ENCODE data around the gene GCN1.

GCN1 gene

GRCh38 chr12:120139958-120140357 lies 54.6 kb downstream of the GCN1 start:
- TF ChIP-seq CTCF (IDR thresholded peaks at IDR 0.05; ENCODE audit: insufficient read depth, low read length, missing control alignments), result no peak
- no peak overlapping the region for H3K4me3 ChIP-seq (ENCODE audit: low read depth, low read length)
- DNase-seq (ENCODE audit: low read depth, low spot score), result no peak
- CTCF ChIA-PET, result interaction anchor here (1.1 kb wide), 1 partner anchor 12 kb away, joined by 4 read pairs; no protein-coding TSS in a partner anchor
- POLR2A ChIA-PET, result no interaction called here

- POLR2A ChIA-PET, result no interaction called here
Observed at GRCh38 chr12:120138366-120138765, 56.1 kb downstream of the GCN1 start.

DNA sequence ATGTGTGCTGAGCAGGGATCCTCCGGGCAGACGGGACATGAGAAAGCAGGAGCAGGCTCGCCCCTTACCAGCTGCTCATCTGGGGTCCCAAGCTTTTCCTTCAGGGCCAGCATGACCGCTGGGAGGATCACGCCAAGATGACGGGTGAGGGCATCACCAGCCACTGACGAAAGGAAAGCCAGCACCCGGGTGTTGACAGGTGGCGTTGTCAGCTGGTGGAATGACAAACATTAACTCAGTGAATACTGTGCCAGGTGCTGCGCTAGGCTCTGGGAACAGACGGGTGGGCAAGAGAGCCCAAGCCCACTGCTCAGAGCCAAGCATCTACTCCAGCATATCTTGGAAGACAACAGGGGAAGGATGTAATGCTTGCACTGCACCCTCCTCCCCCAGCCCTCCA lies 56.7 kb downstream of the GCN1 start:
- DNase-seq (ENCODE audit: low read depth, low spot score), result no peak
- POLR2A ChIA-PET, result no interaction called here
- no peak for TF ChIP-seq CTCF (IDR thresholded peaks at IDR 0.05; ENCODE audit: insufficient read depth, low read length, missing control alignments)
- CTCF ChIA-PET, result no interaction called here
- no peak overlapping the region for H3K4me3 ChIP-seq (ENCODE audit: low read depth, low read length)

More at GRCh38 chr12:120138366-120138765, 56.1 kb downstream of the GCN1 start:
- DNase-seq (ENCODE audit: low read depth, low spot score), result no peak
- no peak for TF ChIP-seq CTCF (IDR thresholded peaks at IDR 0.05; ENCODE audit: insufficient read depth, low read length, missing control alignments)
- no peak overlapping the region for H3K4me3 ChIP-seq (ENCODE audit: low read depth, low read length)
- CTCF ChIA-PET, result no interaction called here

GRCh38 chr12:120136093-120136770 lies 58.3 kb downstream of the GCN1 start:
- TF ChIP-seq CTCF (IDR thresholded peaks at IDR 0.05; ENCODE audit: insufficient read depth, low read length, missing control alignments), result no peak
- CTCF ChIA-PET, result interaction anchor here (1.5 kb wide), 1 partner anchor 130 kb away, joined by 4 read pairs; no protein-coding TSS in a partner anchor
- no peak overlapping the region for H3K4me3 ChIP-seq (ENCODE audit: low read depth, low read length)
- POLR2A ChIA-PET, result no interaction called here
- DNase-seq (ENCODE audit: low read depth, low spot score), result no peak

DNA sequence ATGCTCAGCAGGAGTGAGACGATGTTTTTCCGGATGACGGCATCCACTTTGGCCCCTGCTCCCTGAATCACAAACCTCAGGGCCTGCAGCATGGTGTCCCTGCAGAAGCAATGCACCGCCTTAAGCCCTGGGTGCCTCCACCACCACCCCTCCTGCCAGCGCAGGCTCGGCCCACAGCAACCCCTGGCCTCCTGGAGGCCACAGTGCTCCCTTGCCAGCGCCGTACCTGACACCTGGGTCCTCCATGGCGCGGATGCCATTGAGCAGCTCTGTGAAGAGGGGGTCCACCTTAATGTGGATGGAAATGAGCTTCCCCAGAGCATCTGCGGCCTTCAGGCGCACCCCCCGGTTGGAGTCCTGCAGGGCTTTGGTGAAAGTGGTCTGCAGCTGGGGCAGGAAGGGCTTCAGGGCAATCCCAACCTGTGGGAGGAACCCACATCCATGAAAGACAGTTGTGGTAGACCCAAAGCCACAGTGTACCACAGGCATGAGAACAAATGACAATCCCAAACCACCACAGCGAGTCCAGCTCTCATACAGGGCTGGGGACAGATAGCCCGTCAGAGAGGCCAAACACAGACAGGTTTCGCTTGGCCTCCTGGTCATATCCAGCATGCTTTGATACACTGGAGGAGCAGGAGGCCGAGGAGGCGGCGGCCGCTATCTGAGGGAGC lies 60.1 kb downstream of the GCN1 start:
- CTCF ChIA-PET, result interaction anchor here (1.5 kb wide), 1 partner anchor 132 kb away, joined by 4 read pairs; no protein-coding TSS in a partner anchor
- POLR2A ChIA-PET, result no interaction called here
- no peak for DNase-seq (ENCODE audit: low read depth, low spot score)
- no peak overlapping the region for H3K4me3 ChIP-seq (ENCODE audit: low read depth, low read length)
- TF ChIP-seq CTCF (IDR thresholded peaks at IDR 0.05; ENCODE audit: insufficient read depth, low read length, missing control alignments), result no peak

- ChIA-PET CTCF (interaction anchor here (1.1 kb wide), 1 partner anchor 37 kb away, joined by 3 read pairs; no protein-coding TSS in a partner anchor), POLR2A (interaction anchor here (1.4 kb wide), 1 partner anchor 10 kb away, joined by 3 read pairs; no protein-coding TSS in a partner anchor)
- TF ChIP-seq CTCF (IDR thresholded peaks at IDR 0.05; ENCODE audit: insufficient read depth, low read length, missing control alignments), result no peak
- DNase-seq (ENCODE audit: low read depth, low spot score), result no peak
- H3K4me3 ChIP-seq (ENCODE audit: low read depth, low read length), result no peak overlapping the region
Observed at GRCh38 chr12:120132863-120133385, 61.6 kb downstream of the GCN1 start.
